Stromal cell of bone marrow (primary cell): Measurements from ENCODE around the gene PRELID2.
"Not testable (repeated sequence)": the region's sequence is repeated elsewhere in the genome, so short reads cannot be mapped to it uniquely, and the experiment has no call there.

ENCODE experiments used
- DNase-seq: peaks from one replicate; pipeline ENCODE4 v3.0.0-alpha.2; 2012; ENCODE audit warnings: low read depth

The PRELID2 gene

DNA sequence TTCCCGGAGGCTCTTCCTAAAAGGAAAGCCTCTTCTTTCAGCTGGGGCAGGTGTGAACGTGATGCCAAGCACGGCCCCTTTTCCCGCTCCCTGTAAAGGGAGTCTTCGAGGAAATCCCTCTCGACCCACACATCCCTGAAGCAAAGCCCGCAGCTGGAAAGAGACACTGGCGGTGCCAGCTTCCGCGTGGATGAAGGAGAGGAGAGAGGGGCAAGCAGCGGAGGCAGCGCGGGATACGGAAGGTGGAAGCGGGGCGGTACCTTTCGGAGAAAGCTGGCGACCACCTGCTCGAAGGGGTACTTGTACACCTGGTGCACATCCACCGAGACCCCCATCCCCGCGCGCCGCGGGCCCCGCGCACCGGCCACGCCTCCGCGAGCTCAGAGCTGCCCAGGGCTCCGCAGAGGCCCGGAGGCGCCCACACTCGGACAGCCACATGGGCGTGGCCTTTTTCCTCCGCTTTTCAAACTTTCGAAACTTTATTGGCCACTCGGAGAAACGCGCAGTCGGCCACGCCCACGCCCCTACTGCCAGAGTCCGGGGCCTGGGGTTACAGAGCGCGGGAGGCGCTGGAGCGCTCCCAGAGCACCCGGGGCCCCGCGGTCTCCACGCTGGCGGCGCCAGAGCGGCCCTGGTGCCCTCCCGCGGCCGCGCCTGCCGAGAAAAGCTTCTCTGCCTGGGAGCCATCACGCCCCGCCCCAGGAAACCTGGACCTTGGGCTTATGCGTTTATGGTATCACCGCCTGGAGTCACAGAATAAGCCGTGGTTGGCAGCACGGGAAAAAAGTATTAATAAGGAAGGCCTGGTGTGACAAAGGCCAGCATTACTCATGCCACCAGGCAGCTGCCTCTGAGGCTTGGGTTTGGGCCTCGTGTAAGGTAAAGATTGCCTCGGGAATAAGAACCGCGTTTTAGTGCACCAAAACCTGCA, at the start of gene PRELID2:
TSS of gene PRELID2 (minus strand) at position 426 of the 931 bp plus-strand sequence. CDS start at position 335, 91 bp downstream.
- DNase-seq = peak; percentile 79

DNA sequence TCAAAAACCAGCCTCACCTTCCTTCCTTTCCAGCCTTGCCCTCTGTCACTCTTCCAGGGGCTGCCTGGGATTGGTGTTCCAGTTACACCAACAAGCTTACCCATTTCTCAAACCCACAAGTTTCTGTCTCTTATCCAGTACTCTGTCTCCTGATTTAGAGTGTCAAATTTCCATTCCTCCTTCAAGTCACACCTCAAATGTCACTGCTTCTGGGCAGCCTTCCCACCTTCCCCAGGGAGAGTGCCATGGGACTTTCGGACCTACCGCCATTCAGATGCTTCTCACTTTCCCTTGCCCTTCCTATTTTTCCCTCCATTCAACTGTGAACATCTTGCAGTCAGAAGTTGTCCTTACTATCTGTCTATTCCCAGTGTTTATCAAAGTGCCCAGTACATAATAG, 39.6 kb upstream of the PRELID2 start:
- no peak for DNase-seq

DNA sequence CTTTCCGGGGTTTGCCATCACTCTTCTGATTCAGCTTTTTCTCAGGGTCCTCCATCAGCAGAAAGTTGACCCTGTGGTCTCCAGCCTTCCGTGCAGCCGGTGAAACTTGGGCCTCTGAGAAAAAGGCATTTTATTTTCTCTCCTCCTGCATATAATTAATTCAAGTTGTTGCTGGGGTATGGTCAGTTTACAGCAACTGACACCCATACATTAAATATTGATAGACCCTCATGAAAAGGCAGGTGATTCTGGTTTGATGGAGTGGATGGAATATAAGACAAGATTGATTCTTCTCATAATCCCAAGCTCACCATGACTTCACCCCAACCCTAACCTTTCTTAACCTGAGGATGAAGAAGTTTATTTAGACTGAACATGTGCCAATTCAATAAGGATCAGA, 37.8 kb upstream of the PRELID2 start, which contains the start of gene GRXCR2:
TSS of gene GRXCR2 (minus strand) at position 101 of the 400 bp plus-strand sequence. CDS start at position 55, 46 bp downstream.
- DNase-seq = no peak

DNA sequence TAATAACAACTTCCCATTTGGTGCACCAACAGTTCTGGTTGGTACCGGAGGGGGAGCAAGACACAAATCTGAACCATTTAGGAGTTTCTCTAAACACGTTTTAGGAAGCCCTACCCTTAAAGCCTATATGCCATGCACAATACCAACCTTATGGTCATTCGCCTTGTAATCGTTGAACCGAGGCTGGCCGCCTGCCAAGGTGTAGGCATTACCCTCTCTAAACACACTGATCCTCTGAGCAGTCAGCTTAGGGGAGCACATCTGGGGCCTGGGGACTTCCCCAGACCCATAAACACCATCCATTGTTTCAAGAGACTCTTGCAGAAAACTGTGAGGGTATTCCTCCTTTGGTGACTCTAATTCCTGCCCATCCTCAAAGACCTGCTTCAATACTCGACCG, 37.3 kb upstream of the PRELID2 start:
- no peak for DNase-seq

DNA sequence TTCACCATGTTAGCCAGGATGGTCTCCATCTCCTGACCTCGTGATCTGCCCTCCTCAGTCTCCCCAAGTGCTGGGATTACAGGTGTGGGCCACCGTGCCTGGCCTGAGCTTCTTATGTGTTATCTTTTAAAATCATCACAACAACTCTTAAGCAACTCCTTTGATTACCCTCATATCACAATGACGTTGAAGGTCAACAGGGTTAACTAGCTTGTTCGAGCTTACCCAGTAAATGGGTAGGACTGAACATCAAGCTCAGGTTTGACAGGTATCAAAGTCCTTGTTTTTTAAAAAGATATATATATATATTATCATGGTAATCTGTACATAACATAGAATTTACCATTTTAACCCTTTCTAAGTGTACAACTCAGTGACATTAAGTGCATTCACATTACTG, 34.6 kb upstream of the PRELID2 start:
- no peak for DNase-seq

DNA sequence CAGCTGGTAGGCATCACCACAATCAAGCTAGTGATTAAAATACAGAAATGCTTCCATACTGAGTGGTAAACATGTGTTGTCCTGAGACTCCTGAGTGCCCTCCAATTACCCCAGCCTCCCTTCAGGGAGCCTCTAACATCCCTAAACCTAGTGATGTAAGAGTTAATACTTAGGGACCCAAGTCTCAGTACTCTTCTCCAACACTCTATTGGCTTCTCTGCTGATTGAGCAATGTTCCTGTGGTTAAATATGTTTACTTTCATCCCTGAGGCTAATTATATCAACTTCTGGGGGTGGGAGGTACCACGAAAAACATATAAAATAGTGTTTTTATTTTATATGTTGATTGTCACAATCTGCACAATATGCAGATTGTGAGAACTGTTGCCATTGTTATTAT, 32.7 kb upstream of the PRELID2 start:
- DNase-seq = no peak

DNA sequence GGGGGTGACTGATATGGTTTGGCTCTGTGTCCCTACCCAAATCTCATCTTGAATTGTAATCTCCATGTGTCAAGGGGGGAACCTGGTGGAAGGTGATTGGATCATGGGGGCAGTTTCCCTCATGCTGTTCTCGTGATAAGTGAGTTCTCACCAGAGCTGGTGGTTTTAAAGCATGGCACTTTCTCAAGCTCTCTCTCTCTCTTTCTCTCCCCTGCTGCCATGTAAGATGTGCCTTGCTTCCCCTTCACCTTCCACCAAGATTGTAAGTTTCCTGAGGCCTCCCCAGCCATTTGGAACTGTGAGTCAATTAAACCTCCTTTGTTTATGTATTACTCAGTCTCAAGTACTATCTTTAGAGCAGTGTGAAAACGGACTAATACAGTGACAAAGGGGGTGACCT, 29.3 kb upstream of the PRELID2 start:
- not testable (repeated sequence) for DNase-seq

DNA sequence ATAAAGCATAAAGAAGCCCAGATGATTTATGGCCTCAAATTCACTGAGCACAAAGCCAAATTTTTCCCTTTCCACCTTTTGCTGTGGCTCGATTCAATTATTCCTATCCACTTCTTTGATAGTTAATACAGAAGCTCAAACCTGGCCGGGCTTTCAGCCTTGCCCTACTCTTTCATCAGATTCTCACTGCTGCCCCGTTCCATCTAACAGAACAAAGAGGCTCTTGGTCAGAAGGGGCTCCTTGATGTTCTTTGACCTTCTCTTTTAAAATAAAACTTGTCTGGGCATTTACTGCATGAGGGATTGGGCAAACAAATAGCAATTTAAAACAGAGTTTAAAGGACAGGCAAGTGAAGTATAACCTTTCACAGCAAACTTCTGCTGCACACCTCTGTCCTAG, 27.9 kb upstream of the PRELID2 start:
- DNase-seq = no peak

DNA sequence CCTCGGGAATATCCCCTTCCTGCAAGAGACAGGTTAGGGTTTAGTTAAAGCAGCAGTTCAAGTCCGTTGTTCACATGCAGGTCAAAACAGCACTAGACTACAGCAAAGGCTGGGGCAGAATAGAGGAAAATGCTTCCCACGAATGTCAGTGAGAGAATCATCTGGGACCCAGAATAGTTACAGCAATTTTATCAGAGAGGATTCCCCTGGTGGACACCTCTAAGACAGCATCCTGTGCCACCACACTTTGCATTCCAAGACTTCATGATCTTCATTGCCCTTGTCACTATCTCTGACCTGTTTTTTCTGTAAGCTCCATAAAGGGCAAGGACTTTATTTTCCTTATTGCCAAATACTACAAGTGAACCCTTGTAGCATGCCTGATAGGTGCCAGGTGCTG, 24.8 kb upstream of the PRELID2 start:
- DNase-seq = no peak

DNA sequence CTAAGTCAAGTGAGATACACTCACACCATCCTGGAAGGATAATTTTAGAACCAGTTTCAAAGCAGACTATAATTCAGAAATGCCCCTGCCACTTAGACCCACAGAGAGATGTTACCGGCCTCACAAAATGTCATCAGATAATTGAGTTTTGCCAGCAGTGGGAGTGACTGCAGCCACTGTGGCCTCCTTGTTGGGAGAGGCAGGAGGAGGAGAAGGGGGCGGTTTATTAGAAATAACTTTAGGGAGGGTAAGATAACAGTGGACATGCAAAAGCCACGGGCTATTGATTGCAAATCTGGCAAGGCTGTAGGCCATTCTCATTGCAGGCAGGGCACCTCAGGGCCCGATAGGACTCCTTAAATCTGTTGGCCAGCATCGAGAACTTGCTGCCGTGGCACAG, 24.3 kb upstream of the PRELID2 start:
- no peak for DNase-seq

DNA sequence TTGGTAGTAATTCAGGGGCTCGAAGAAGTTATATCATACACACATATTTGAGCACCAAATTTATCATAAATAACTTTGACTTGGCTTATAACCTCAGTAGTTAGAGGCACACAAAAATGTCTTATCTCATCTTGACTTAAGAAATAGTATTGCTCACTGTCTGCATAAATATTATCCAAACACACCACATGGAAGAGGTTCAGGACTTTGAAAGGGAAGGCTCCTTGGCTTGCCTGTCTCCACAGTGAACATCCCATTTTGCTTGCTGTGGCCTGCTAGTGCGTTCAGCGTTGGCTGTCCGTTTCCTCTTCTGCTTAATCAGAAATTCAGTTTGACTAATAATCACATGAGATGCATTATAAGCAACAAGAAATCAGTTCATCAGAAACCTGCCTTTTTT, 23.8 kb upstream of the PRELID2 start:
- no peak for DNase-seq

DNA sequence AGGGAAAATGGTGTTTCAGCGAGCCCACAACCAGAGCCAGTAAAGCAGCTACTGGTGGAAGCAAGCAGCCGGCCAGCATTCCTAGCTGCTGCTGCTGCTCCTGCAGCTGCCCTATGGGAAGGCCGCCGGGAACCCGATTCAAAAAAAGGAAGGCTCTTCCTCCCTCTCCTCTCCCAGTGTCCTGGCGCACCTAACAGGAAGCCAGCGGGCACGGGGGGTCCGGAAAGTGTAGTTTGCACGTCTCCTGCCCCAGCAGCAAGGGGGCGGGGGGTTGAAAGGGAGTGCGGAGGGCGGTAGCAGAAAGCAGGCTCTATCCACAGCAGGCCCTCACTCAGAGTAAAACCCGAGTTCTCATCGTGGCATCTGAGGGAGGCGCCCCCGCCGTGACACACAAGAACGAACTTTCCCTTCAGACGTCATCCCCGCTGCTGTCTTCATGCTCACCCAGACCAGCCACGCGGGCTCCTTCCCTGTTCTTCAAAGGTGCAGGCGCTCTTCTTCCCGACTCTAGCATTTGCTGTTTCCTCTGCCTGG, 21.2 kb upstream of the PRELID2 start:
- DNase-seq = peak; percentile 28

DNA sequence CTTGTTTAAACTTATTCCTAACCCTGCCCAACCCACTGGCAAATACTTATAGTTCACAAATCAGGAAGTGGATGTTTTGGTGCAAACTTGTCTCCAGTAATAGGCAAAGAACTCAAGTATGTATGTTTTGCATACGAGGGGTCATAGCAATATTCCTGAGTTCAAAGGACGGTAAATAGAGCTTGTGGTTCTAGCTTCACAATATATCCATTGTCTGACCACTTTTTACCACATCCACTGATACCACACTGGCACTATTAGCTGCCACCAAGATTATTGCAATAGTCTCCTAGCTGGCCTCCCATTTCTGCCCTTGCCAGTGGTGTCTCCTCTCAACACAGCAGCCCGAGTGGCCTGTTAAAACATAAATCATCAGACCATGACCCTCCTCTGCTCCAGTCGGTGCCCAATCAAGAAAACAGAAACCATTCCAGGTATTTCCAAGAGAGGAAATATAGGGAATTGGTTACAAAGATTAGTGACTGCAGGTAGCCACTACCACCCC, 20.7 kb upstream of the PRELID2 start:
- no peak for DNase-seq

DNA sequence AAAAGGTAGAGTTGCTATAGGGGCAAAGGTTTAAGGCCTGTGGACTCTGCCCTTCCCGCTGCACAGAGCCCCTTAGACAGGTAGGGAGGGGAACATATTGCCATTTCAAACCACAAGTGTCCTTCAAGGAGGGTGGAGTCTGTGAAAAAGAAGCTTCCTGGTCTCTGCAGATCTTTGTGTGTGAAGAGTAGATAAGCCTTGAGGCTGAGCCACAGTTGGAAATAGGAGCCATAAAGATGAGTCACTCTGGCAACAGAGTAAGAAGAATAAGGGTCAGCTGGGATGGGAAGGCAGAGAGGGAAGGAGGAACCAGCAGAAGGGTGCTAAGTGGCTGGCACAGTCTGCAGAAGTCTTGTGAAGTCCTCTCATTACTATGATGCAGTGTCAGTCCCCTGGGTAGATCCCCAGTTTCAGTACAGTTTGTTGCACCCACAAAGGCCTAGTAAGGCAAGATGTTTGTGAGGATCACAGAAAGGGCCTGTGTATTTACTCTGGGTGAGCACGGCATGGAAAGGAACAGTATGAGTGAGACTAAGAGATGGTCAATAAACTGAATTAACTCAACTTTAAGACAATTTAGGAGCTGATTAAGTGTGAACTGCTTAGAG, 19.6 kb upstream of the PRELID2 start:
- DNase-seq = peak; percentile 72

DNA sequence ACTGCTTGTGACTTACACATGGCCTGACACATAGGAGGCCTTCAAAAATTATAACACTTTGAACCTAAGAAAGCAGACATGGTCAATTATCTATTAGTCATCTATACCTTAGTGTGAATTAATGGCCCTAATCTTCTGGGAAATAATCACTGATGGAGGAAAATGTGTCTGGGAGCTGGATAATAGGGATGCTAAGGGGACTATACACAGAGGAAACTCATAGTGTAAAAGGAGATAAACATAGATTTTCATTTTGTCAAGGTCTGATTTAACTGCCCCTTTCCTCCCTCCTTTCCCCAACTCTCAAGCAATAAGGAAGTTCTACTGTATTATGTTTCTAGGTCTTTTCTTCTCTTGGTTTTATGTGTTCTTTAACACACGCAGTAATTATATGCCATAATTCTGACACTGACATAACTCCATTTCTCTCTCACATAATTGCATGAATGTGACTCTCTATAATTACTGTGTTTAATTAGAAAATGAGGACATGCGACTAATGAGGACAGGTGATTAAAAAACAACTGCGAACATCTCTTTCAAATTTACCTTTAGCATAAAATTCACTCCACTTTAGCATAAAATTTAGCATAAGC, 18.7 kb upstream of the PRELID2 start:
- no peak for DNase-seq

DNA sequence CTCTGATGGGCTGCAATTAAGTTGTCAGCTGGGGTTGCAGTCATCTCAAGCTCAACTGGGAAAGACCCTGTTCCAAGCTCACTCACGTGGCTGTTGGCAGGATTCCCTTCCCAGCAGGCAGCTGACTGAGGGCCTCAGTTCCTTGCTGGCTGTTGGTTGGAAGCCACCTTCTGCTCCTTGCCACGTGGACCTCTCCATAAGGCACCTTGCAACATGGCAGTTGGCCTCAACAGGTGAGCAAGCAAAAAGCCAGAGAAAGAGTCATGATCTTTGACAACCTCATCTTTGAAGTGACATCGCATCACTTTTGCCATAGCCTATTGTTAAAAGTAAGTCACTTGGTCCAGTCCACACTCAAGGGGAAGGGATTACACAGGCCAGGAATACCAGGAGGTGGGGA, 17.8 kb upstream of the PRELID2 start:
- no peak for DNase-seq

DNA sequence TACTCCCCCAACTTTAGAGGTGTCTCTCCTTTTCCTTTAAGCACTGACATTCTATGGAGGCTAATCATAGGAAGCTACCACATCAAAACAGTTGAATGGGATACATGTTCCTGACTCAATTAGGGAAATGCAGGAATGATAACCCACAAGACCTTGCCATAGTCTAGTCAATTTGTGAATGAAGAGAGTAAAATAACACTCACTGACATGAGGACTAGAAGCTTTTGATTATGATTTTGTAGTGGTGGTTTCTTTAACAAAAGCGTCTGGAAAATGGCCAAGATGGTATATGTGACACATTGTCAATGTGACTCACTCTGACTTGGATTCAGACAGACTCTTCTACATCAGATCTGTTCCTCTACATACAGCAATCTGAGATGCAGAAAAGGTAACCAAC, 13.7 kb upstream of the PRELID2 start:
- peak; percentile 21 for DNase-seq

DNA sequence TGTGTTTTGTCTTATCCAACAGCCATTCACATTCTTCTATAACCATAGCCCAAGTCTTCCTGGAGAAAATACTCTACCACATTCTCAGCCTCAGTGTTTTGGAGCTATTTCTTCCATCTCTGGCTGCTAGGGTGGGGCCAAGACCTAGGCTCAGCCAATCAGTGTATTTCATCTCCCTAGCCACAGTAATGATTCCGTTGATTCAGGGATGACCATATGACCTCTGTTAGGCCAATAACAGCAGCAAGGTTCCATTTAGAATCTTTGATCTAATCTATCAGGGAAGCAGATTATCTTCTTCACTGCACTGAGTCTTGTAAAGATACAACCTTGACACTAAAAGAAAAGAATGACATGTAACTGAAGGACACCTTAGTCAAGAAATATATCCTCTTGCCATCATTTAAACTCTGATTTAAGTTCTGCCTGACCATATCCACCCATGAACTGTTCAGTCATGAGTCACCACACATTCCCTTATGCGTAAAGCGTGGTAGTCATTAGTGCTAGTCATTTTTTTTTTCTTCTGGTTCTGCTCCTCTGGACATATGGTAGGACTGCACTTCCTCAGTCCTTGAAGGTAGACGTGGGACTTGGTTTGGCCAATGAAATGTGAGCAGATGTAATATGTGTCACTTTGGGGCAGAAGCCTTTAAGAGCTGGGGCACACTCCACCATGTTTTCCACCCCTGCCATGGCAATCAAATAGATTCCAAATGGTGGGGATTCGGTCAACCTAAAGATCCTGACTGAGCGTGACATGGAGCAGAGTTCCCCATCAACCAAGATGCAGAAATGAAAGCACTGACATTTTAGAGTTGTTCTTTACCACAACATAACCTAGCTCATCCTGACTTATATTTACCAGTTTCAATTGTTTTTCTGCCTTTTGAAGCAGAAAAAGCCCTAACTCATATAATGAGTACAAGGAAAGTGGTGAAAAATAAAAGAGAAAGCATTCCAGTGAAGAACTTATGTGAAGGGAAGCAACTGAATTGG, 12.7 kb upstream of the PRELID2 start:
- DNase-seq = peak; percentile 54

DNA sequence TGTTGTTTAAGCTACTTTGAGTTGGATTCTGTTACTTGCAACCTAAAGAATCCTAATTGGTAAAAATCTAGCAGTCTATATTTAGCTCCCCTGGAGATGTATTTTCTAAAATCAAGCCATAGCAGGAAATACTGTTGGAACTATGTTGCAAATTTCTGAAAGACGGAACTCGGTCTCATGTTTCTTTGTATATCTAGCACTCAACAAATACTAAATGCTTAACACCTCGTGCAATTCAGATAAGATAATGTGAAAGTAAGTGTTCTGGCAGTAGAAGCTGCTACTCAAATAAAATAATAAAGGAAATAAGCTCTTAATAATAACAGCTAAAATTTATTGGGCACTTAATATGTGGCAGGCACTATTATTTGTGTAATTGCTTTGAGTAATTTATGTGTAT, 10.9 kb upstream of the PRELID2 start:
- no peak for DNase-seq

DNA sequence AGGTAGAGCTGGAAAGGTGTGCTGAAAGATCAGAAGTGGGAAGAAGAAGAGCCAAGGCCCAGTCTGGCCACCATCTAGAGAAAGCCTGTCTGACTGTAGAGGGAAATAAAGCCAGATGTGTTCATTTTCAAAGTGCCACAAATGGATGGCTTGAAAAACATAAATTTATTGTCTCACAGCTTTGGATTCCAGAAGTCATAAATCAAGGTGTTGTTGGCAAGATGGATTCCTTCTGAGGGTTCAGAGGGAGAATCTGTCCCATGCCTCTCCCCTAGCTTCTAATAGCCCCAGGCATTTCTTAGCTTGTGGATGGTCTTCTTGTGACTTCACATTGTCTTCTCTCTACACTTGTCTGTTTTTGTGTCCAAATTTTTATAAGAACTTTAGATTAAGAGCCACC, 6.2 kb upstream of the PRELID2 start:
- no peak for DNase-seq

DNA sequence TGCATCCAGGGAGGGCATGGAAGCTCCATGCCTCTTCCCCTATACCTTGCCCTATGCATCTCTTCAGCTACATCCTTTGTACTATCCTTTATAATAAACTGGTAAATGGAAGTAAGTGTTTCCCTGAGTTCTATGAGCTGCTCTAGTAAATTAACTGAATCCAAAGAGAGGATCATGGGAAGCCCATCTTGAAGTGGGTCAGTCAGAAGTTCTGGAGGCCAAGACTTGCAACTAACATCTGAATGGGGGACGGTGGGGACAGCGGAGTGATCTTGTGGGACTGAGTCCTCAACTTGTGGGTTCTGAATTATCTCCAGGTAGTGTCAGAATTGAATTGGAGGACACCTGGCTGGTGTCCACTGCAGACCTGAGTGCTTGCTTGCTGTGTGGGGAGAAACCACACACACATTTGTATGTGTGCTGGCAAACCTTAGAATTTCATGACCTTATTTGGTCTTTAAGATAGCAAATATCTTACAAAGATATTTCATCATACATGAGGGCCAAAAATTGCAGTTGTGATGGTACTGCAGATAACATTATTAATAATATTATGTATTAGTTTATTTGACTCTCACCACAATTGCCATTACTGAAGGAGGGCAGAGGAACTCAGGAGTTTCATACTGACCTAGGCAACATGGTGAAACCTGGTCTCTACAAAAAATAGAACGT, 5.5 kb upstream of the PRELID2 start:
- DNase-seq = no peak
